ENCODE results near the gene POR.
"Not testable (repeated sequence)": the region's sequence is repeated elsewhere in the genome, so short reads cannot be mapped to it uniquely, and the experiment has no call there.

Gene POR

GRCh38 chr7:75885036-75885435, 29.9 kb upstream of the POR start:
- DNase-seq (ENCODE audit: low read depth in 3 of 3), result no peak

GRCh38 chr7:75887669-75888369, 27.1 kb upstream of the POR start:
- DNase-seq (ENCODE audit: low read depth in 3 of 3), result no peak

- no peak for DNase-seq (ENCODE audit: low read depth in 3 of 3)
Measured at GRCh38 chr7:75888464-75889222, 26.3 kb upstream of the POR start.

GRCh38 chr7:75889223-75889825, 25.6 kb upstream of the POR start:
- DNase-seq (ENCODE audit: low read depth in 3 of 3), result no peak

GRCh38 chr7:75889826-75890225, 25.1 kb upstream of the POR start:
- no peak for DNase-seq (ENCODE audit: low read depth in 3 of 3)

- DNase-seq (ENCODE audit: low read depth in 3 of 3), result not testable (repeated sequence)
Measured at GRCh38 chr7:75891237-75891636, 23.7 kb upstream of the POR start.

GRCh38 chr7:75891815-75892411, 23.0 kb upstream of the POR start:
- DNase-seq (ENCODE audit: low read depth in 3 of 3), result no peak

GRCh38 chr7:75892634-75893272, 22.2 kb upstream of the POR start:
- no peak for DNase-seq (ENCODE audit: low read depth in 3 of 3)

GRCh38 chr7:75896803-75897327, 18.1 kb upstream of the POR start:
- no peak for DNase-seq (ENCODE audit: low read depth in 3 of 3)

GRCh38 chr7:75900617-75901315, 14.2 kb upstream of the POR start:
- no peak for DNase-seq (ENCODE audit: low read depth in 3 of 3)

- DNase-seq (ENCODE audit: low read depth in 3 of 3), result no peak
Measured at GRCh38 chr7:75905785-75906604, 9.0 kb upstream of the POR start.

GRCh38 chr7:75906991-75907667, 7.8 kb upstream of the POR start:
- DNase-seq (ENCODE audit: low read depth in 3 of 3), result no peak

GRCh38 chr7:75907668-75908039, 7.3 kb upstream of the POR start:
- not testable (repeated sequence) for DNase-seq (ENCODE audit: low read depth in 3 of 3)

- DNase-seq (ENCODE audit: low read depth in 3 of 3), result no peak
Measured at GRCh38 chr7:75909521-75910132, 5.3 kb upstream of the POR start.

- not testable (repeated sequence) for DNase-seq (ENCODE audit: low read depth in 3 of 3)
Measured at GRCh38 chr7:75911186-75911585, 3.8 kb upstream of the POR start.

- no peak for DNase-seq (ENCODE audit: low read depth in 3 of 3)
Measured at GRCh38 chr7:75913437-75913836, 1.5 kb upstream of the POR start.

- DNase-seq (ENCODE audit: low read depth in 3 of 3), result no peak
Measured at GRCh38 chr7:75914169-75914654, 743 bp upstream of the POR start.

- DNase-seq (ENCODE audit: low read depth in 3 of 3), result no peak
Measured at GRCh38 chr7:75915416-75916156, 631 bp downstream of the POR start.
